ENCODE data around the gene TXNL4A.

The TXNL4A gene

GRCh38 chr18:79948719-79949411 lies 39.5 kb downstream of the TXNL4A start:
- DNase-seq (ENCODE audit: low read depth) = no peak

GRCh38 chr18:79947881-79948610 lies 40.3 kb downstream of the TXNL4A start:
- no peak for DNase-seq (ENCODE audit: low read depth)

- no peak for DNase-seq (ENCODE audit: low read depth)
Measured at GRCh38 chr18:79947054-79947755, 41.2 kb downstream of the TXNL4A start.

- DNase-seq (ENCODE audit: low read depth) = no peak
Measured at GRCh38 chr18:79945118-79946042, 43.0 kb downstream of the TXNL4A start.

GRCh38 chr18:79944746-79945117 lies 43.6 kb downstream of the TXNL4A start:
- DNase-seq (ENCODE audit: low read depth) = no peak

- no peak for DNase-seq (ENCODE audit: low read depth)
Measured at GRCh38 chr18:79944126-79944731, 44.1 kb downstream of the TXNL4A start.

- DNase-seq (ENCODE audit: low read depth) = no peak
Measured at GRCh38 chr18:79943608-79944125, 44.7 kb downstream of the TXNL4A start.

- DNase-seq (ENCODE audit: low read depth) = no peak
Measured at GRCh38 chr18:79942786-79943607, 45.4 kb downstream of the TXNL4A start.

GRCh38 chr18:79942211-79942610 lies 46.2 kb downstream of the TXNL4A start:
- no peak for DNase-seq (ENCODE audit: low read depth)

- no peak for DNase-seq (ENCODE audit: low read depth)
Measured at GRCh38 chr18:79941473-79942119, 46.8 kb downstream of the TXNL4A start.

- no peak for DNase-seq (ENCODE audit: low read depth)
Measured at GRCh38 chr18:79940814-79941472, 47.4 kb downstream of the TXNL4A start.

- DNase-seq (ENCODE audit: low read depth) = no peak
Measured at GRCh38 chr18:79940126-79940813, 48.1 kb downstream of the TXNL4A start.

- DNase-seq (ENCODE audit: low read depth) = no peak
Measured at GRCh38 chr18:79939096-79939495, 49.3 kb downstream of the TXNL4A start.

GRCh38 chr18:79938196-79938595 lies 50.2 kb downstream of the TXNL4A start:
- DNase-seq (ENCODE audit: low read depth) = no peak

- DNase-seq (ENCODE audit: low read depth) = no peak
Measured at GRCh38 chr18:79937103-79937860, 51.1 kb downstream of the TXNL4A start.

GRCh38 chr18:79936641-79937040 lies 51.7 kb downstream of the TXNL4A start:
- no peak for DNase-seq (ENCODE audit: low read depth)

GRCh38 chr18:79935925-79936324 lies 52.4 kb downstream of the TXNL4A start:
- DNase-seq (ENCODE audit: low read depth) = no peak

- no peak for DNase-seq (ENCODE audit: low read depth)
Measured at GRCh38 chr18:79935499-79935898, 52.9 kb downstream of the TXNL4A start.
